Gastrocnemius medialis (tissue), 4 donors: Measurements from ENCODE around the gene CXCL9. TPM values are rescaled to one million over a fixed set of nuclear protein-coding genes. Genes with fewer than 3 reads are reported as not detected.
"Not testable (repeated sequence)": the region's sequence is repeated elsewhere in the genome, so short reads cannot be mapped to it uniquely, and the experiment has no call there.

Experiments used
- ATAC-seq, 2 donors: fragments of 150-250 bp; one replicate each; pipeline ENCODE4 v1.9.1; 2016
- DNase-seq, 2 donors: peaks; one replicate each; pipeline ENCODE4 v3.0.0-alpha.2; 2019
- H3K27ac ChIP-seq, 4 donors: fragments of 200-600 bp; sonication (generic); 1 replicate in 1 of 4; 2 replicates in 3 of 4; pipeline ENCODE4 v1.5.1; 2016 to 2018; ENCODE audit warnings: mild to moderate bottlenecking in 2 of 4, moderate library complexity in 1 of 4
- H3K27me3 ChIP-seq, 3 donors: fragments of 200-600 bp; sonication (generic) in 2 of 3; 1 replicate in 1 of 3; 2 replicates in 2 of 3; pipeline versions ENCODE4 v1.5.1 to v1.6.0; 2016 to 2019; ENCODE audit warnings: mild to moderate bottlenecking in 1 of 3, moderate library complexity in 1 of 3
- H3K36me3 ChIP-seq, 2 donors: fragments of 200-600 bp; sonication (generic) in 1 of 2; one replicate each; pipeline ENCODE4 v1.5.1; 2017 to 2018
- H3K4me1 ChIP-seq, 2 donors: fragments of 200-600 bp; sonication (generic) in 1 of 2; one replicate each; pipeline ENCODE4 v1.5.1; 2016 to 2017; ENCODE audit warnings: mild to moderate bottlenecking in 2 of 2
- H3K4me3 ChIP-seq, 4 donors: fragments of 200-600 bp; sonication (generic) in 3 of 4; 1 replicate in 1 of 4; 2 replicates in 3 of 4; pipeline ENCODE4 v1.5.1; 2016 to 2019; ENCODE audit warnings: mild to moderate bottlenecking in 2 of 4
- H3K9me3 ChIP-seq, 3 donors: fragments of 200-600 bp; sonication (generic) in 2 of 3; 1 replicate in 1 of 3; 2 replicates in 2 of 3; pipeline ENCODE4 v1.5.1; 2016 to 2019
- POLR2A ChIP-seq, 2 donors: fragments of 450-650 bp; IDR thresholded peaks; one replicate each; pipeline ENCODE4 v1.6.1; 2017; ENCODE audit warnings: antibody characterized with exemption in 2 of 2, mild to moderate bottlenecking in 2 of 2, moderate library complexity in 2 of 2
- in situ Hi-C, 4 donors: fragments of 200-750 bp; cut with MboI; loops; one replicate each; pipeline versions ENCODE4 v1.15.0 to v1.8.0; 2017; ENCODE audit warnings: low sequenced_read_pairs in 4 of 4
- intact Hi-C: fragments of 100-400 bp; cut with DNase I; formaldehyde crosslinking; loops from one replicate; pipeline ENCODE4 v1.15.1; 2023; ENCODE audit warnings: low total_unique reads
- total RNA-seq, 4 donors: library from RNA; depleted of rRNA; stranded (reverse); fragments of >200 nt; gene quantifications; one replicate each; pipeline versions ENCODE4 v1.1.0 to v1.2.3, GENCODE V29; 2016
- TF ChIP-seq, protein P1 (sequence below), 5 experiments: fragments of 450-650 bp in 3 of 5; fragments of 200-600 bp in 2 of 5; sonication (generic) in 2 of 5; IDR thresholded peaks in 4 of 5; conservative IDR thresholded peaks in 1 of 5; 1 replicate in 4 of 5; 2 replicates in 1 of 5; pipeline ENCODE4 v1.5.1; 2016 to 2019; ENCODE audit warnings: antibody characterized with exemption in 5 of 5, mild to moderate bottlenecking in 3 of 5, moderate library complexity in 3 of 5

CXCL9 gene
- total RNA-seq, 4 donors from 2014 or later: 0.40 to 1.6 (median 0.46) TPM; not detected in 1

DNA sequence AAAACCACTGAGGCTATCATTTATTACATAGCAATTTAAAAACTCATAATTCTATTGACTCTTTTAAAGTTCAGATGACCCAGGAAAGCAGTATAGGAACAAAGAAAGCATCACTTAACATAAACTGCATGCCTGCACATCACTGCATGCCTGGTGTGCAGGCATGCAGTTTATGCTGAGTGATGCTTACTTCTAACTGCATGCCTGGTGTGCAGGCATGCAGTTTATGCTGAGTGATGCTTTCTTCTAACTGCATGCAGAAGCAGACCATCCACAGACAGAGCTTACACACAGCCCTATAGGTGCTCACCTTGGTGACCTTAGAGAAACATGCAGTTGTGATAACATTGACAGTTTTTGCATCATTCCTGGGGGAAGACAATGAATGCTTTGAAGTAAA is 33.5 kb downstream of the CXCL9 start:
- DNase-seq (no peak), ATAC-seq (no peak)
- no peaks in the 10 kb centered on the region for H3K4me1 ChIP-seq
- peaks cover 7 to 99% of the 10 kb centered on the region in 2 donors for H3K36me3 ChIP-seq
- in situ Hi-C loops (loop anchor here in 2 of 4 donors (25.0 kb wide), 2 partner anchors 161 to 186 kb away; no protein-coding TSS in a partner anchor), intact Hi-C loops (no loop called here)
- TF ChIP-seq, protein P1, sequence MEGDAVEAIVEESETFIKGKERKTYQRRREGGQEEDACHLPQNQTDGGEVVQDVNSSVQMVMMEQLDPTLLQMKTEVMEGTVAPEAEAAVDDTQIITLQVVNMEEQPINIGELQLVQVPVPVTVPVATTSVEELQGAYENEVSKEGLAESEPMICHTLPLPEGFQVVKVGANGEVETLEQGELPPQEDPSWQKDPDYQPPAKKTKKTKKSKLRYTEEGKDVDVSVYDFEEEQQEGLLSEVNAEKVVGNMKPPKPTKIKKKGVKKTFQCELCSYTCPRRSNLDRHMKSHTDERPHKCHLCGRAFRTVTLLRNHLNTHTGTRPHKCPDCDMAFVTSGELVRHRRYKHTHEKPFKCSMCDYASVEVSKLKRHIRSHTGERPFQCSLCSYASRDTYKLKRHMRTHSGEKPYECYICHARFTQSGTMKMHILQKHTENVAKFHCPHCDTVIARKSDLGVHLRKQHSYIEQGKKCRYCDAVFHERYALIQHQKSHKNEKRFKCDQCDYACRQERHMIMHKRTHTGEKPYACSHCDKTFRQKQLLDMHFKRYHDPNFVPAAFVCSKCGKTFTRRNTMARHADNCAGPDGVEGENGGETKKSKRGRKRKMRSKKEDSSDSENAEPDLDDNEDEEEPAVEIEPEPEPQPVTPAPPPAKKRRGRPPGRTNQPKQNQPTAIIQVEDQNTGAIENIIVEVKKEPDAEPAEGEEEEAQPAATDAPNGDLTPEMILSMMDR (IDR thresholded peaks at IDR 0.05 in 4 of 5, conservative IDR thresholded peaks at IDR 0.05 in 1 of 5): no peak
- TF ChIP-seq POLR2A (IDR thresholded peaks at IDR 0.05): no peak
- H3K4me3 ChIP-seq: no peak overlapping the region
- no peaks in the 10 kb centered on the region for H3K27me3 ChIP-seq
- H3K9me3 ChIP-seq: no peaks in the 10 kb centered on the region
- no peak overlapping the region for H3K27ac ChIP-seq

DNA sequence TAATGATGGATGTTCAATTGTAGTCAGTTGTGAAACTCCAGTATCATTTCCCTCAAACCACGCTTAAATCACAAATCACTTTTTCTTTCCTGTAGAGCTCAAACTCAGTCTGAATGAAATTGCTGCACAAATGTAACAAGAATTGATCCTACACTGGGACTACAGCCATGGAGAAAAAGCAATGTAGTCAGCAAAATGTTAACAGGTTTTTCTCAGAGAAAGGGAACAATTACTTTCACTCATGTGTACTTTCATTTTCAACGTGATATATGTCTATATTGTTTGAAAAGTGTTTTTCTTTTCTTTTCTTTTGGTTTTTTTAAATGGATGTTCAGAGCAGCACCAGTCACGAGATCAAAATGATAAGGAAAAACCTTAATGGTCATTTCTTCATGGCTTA is 39.2 kb downstream of the CXCL9 start:
- H3K9me3 ChIP-seq: no peaks in the 10 kb centered on the region
- H3K36me3 ChIP-seq: peaks cover 9 to 99% of the 10 kb centered on the region in 2 donors
- H3K27me3 ChIP-seq: no peaks in the 10 kb centered on the region
- no peak overlapping the region for H3K4me3 ChIP-seq
- no peak for TF ChIP-seq POLR2A (IDR thresholded peaks at IDR 0.05)
- TF ChIP-seq, protein P1 (IDR thresholded peaks at IDR 0.05 in 4 of 5, conservative IDR thresholded peaks at IDR 0.05 in 1 of 5): no peak
- intact Hi-C loops (no loop called here), in situ Hi-C loops (loop anchor here in 3 of 4 donors (10.0 to 25.0 kb wide), 3 partner anchors 156 to 183 kb away; no protein-coding TSS in a partner anchor)
- no peak overlapping the region for H3K27ac ChIP-seq
- DNase-seq: no peak
- no peak for ATAC-seq
- H3K4me1 ChIP-seq: no peaks in the 10 kb centered on the region

DNA sequence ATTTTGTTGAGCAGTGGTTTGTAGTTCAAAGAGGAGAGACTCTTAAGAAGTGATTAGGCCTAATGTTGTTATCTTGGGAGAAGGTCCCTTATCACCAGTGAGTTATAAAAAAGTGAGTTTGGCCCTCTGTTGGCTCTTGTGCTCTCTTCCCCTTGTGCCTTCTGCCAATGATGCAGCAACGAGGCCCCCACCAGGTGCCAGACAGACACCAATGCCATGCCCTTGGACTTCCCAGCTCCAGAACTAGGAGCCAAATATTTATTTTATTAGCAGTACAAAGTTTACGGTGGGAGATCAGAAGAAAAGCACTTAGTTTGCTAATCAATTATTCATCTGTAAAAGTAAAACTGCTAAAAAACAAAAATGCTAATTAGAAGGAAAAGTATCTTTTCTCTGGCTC is 43.8 kb downstream of the CXCL9 start:
- no peak overlapping the region for H3K27ac ChIP-seq
- no peaks in the 10 kb centered on the region for H3K9me3 ChIP-seq
- intact Hi-C loops: no loop called here
- DNase-seq (no peak), ATAC-seq (no peak)
- TF ChIP-seq POLR2A (IDR thresholded peaks at IDR 0.05): no peak
- TF ChIP-seq, protein P1 (IDR thresholded peaks at IDR 0.05 in 4 of 5, conservative IDR thresholded peaks at IDR 0.05 in 1 of 5): no peak
- H3K4me1 ChIP-seq: no peaks in the 10 kb centered on the region
- H3K36me3 ChIP-seq: peaks cover 6 to 95% of the 10 kb centered on the region in 2 donors
- in situ Hi-C loops: loop anchor here in 3 of 4 donors (10.0 to 25.0 kb wide), 3 partner anchors 151 to 179 kb away; no protein-coding TSS in a partner anchor
- H3K4me3 ChIP-seq: no peak overlapping the region
- H3K27me3 ChIP-seq: no peaks in the 10 kb centered on the region

- H3K4me1 ChIP-seq, H3K27ac ChIP-seq, H3K4me3 ChIP-seq, H3K9me3 ChIP-seq, intact Hi-C loops, DNase-seq, H3K27me3 ChIP-seq, ATAC-seq: not testable (repeated sequence)
- in situ Hi-C loops: loop anchor here in 3 of 4 donors (10.0 to 25.0 kb wide), 3 partner anchors 150 to 177 kb away; no protein-coding TSS in a partner anchor
- H3K36me3 ChIP-seq: peaks cover 8 to 95% of the 10 kb centered on the region in 2 donors
These were observed 45.2 kb downstream of the CXCL9 start for GRCh38 chr4:75962072-75962471.

GRCh38 chr4:75958546-75958945 is 48.8 kb downstream of the CXCL9 start:
- intact Hi-C loops, ATAC-seq, DNase-seq, H3K9me3 ChIP-seq, H3K27ac ChIP-seq, H3K4me1 ChIP-seq, H3K27me3 ChIP-seq, H3K4me3 ChIP-seq: not testable (repeated sequence)
- in situ Hi-C loops: loop anchor here in 2 of 4 donors (25.0 kb wide), 2 partner anchors 146 to 171 kb away; no protein-coding TSS in a partner anchor
- peaks cover 2 to 96% of the 10 kb centered on the region in 2 donors for H3K36me3 ChIP-seq

- H3K27me3 ChIP-seq, intact Hi-C loops: not testable (repeated sequence)
- in situ Hi-C loops: loop anchor here in 2 of 4 donors (25.0 kb wide), 2 partner anchors 143 to 168 kb away; no protein-coding TSS in a partner anchor
These were observed 52.5 kb downstream of the CXCL9 start for GRCh38 chr4:75954811-75955210.

More at GRCh38 chr4:75954811-75955210, 52.5 kb downstream of the CXCL9 start:
- not testable (repeated sequence) for H3K4me3 ChIP-seq, DNase-seq, H3K9me3 ChIP-seq, H3K27ac ChIP-seq, ATAC-seq, H3K4me1 ChIP-seq
- peaks cover 2 to 98% of the 10 kb centered on the region in 2 donors for H3K36me3 ChIP-seq
